DND-41 (cell line): ENCODE measurements around the gene CTCF.

Experiments used
- ATAC-seq: fragments of 200-7000 bp; cut with Tn5 transposase; 3 replicates; pipeline ENCODE4 v1.9.1; 2021; ENCODE audit warnings: low read depth; ENCODE audit not compliant: insufficient read depth
- DNase-seq: peaks from one replicate; pipeline ENCODE4 v3.0.0-alpha.2; 2020
- H2AFZ ChIP-seq: 2 replicates; pipeline ENCODE4 v1.6.0; 2012; ENCODE audit warnings: low read depth, low read length
- H3K27ac ChIP-seq: 2 replicates; pipeline ENCODE4 v1.5.1; 2012; ENCODE audit warnings: low read length, inconsistent platforms
- H3K27me3 ChIP-seq: fragments of 200-600 bp; sonication (generic); 2 replicates; pipeline ENCODE4 v1.6.0; 2012; ENCODE audit warnings: low read length, mild to moderate bottlenecking, inconsistent platforms; ENCODE audit not compliant: insufficient read depth, poor library complexity
- H3K36me3 ChIP-seq: 2 replicates; pipeline ENCODE4 v1.5.1; 2012; ENCODE audit warnings: low read length, inconsistent platforms; ENCODE audit not compliant: insufficient read depth
- H3K4me1 ChIP-seq: 2 replicates; pipeline ENCODE4 v1.5.1; 2012; ENCODE audit warnings: mild to moderate bottlenecking, low read length; ENCODE audit not compliant: insufficient read depth
- H3K4me2 ChIP-seq: 2 replicates; pipeline ENCODE4 v1.6.0; 2012; ENCODE audit warnings: mild to moderate bottlenecking, moderate library complexity, low read length, inconsistent platforms; ENCODE audit not compliant: insufficient read depth
- H3K4me3 ChIP-seq, 2 experiments: fragments of 200-600 bp in 1 of 2; shearing (Covaris generic) in 1 of 2; 2 replicates each; pipeline ENCODE4 v1.5.1; 2012 to 2016; ENCODE audit warnings: inconsistent platforms in 2 of 2, low read length in 2 of 2, mild to moderate bottlenecking in 2 of 2, low read depth in 1 of 2, moderate library complexity in 1 of 2
- H3K79me2 ChIP-seq: 2 replicates; pipeline ENCODE4 v1.6.0; 2012; ENCODE audit warnings: low read length, inconsistent platforms; ENCODE audit not compliant: insufficient read depth
- H3K9ac ChIP-seq: 2 replicates; pipeline ENCODE4 v1.6.0; 2012; ENCODE audit warnings: low read depth, mild to moderate bottlenecking, inconsistent platforms, low read length, moderate library complexity
- H3K9me3 ChIP-seq: 2 replicates; pipeline ENCODE4 v1.5.1; 2012; ENCODE audit warnings: low read length, moderate library complexity, mild to moderate bottlenecking, inconsistent platforms; ENCODE audit not compliant: insufficient read depth, severe bottlenecking
- H4K20me1 ChIP-seq: 2 replicates; pipeline ENCODE4 v1.6.0; 2012; ENCODE audit warnings: low read length; ENCODE audit not compliant: insufficient read depth
- CTCF ChIP-seq: IDR thresholded peaks from 2 replicates; pipeline ENCODE4 v1.5.1; 2012; ENCODE audit warnings: borderline replicate concordance, low read length, moderate library complexity, mild to moderate bottlenecking; ENCODE audit not compliant: poor library complexity, severe bottlenecking; ENCODE audit errors: extremely low read depth
- EZH2 ChIP-seq: IDR thresholded peaks from 3 replicates; pipeline ENCODE4 v1.6.1; 2012; ENCODE audit warnings: borderline replicate concordance, low read depth, mild to moderate bottlenecking, moderate library complexity, low read length, inconsistent platforms; ENCODE audit not compliant: severe bottlenecking

Gene CTCF

DNA sequence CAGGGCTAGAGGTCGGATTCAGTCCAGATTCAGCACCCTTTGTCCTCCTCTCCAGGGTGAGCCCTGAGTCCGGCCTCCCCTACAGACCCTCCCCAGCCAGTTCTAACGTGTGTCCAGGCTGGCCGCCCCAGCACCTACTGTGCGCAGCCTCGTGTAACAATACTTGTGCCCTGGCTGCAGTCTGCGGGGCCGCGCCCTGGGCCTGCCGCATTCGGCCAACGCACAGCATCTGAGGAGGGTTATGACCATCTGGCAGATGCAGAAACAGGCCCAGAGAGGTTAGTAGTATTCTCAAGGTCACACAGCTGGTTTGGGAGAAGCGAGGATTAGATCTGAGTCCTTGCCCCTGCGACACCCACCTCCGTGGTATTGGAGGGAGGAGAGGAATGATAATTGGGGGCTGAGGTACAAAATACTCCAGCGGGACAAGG, 32.7 kb upstream of the CTCF start:
- Histone ChIP-seq H3K4me3 (peak overlapping the region; percentile 52 to 67; a peak in 3 of 4 replicates), H3K27ac (peak overlapping the region; percentile 58; the same call in 1 of the 2 replicates)
- ATAC-seq = no peak

GRCh38 chr16:67530013-67530939, 32.0 kb upstream of the CTCF start:
- no peak for ATAC-seq
- peaks cover 36% of the 10 kb centered on the region for H3K4me1 ChIP-seq
- TF ChIP-seq EZH2 (no peak), CTCF (no peak)

More for the DNA sequence above, 32.7 kb upstream of the CTCF start:
- DNase-seq = no peak
- H3K4me2 ChIP-seq = peak overlapping the region; percentile 90
- H3K4me1 ChIP-seq = peaks cover 36% of the 10 kb centered on the region
- peak overlapping the region; percentile 78 for H3K9ac ChIP-seq
- H3K27me3 ChIP-seq = no peaks in the 10 kb centered on the region
- H4K20me1 ChIP-seq = peaks cover 12% of the 10 kb centered on the region; the same call in 1 of the 2 replicates
- TF ChIP-seq CTCF (no peak), EZH2 (no peak)
- peak overlapping the region; percentile 77; the same call in 1 of the 2 replicates for H2AFZ ChIP-seq
- H3K9me3 ChIP-seq = no peaks in the 10 kb centered on the region
- H3K79me2 ChIP-seq = peaks cover 12% of the 10 kb centered on the region
- H3K36me3 ChIP-seq = no peaks in the 10 kb centered on the region

GRCh38 chr16:67531247-67531646, 31.1 kb upstream of the CTCF start:
- Histone ChIP-seq H4K20me1 (peaks cover 23% of the 10 kb centered on the region), H3K79me2 (peaks cover 18% of the 10 kb centered on the region), H3K36me3 (no peaks in the 10 kb centered on the region), H3K4me3 (no peak overlapping the region), H3K9ac (no peak overlapping the region), H3K27ac (no peak overlapping the region), H3K4me1 (peaks cover 36% of the 10 kb centered on the region), H3K4me2 (no peak overlapping the region), H3K9me3 (no peaks in the 10 kb centered on the region), H3K27me3 (no peaks in the 10 kb centered on the region), H2AFZ (no peak overlapping the region)
- TF ChIP-seq CTCF = no peak
- no peak for TF ChIP-seq EZH2
- ATAC-seq = no peak
- DNase-seq = no peak

More at GRCh38 chr16:67530013-67530939, 32.0 kb upstream of the CTCF start:
- peaks cover 14% of the 10 kb centered on the region for H3K79me2 ChIP-seq
- no peak overlapping the region for H2AFZ ChIP-seq
- DNase-seq = no peak
- H3K9ac ChIP-seq = peak overlapping the region; percentile 78; the same call in 1 of the 2 replicates
- peaks cover 15% of the 10 kb centered on the region for H4K20me1 ChIP-seq
- H3K27ac ChIP-seq = no peak overlapping the region
- no peaks in the 10 kb centered on the region for H3K27me3 ChIP-seq
- H3K4me2 ChIP-seq = peak overlapping the region; percentile 90
- H3K9me3 ChIP-seq = no peaks in the 10 kb centered on the region
- H3K36me3 ChIP-seq = no peaks in the 10 kb centered on the region
- peak overlapping the region in 1 of 2 experiments; percentile 67; a peak in 2 of 4 replicates for H3K4me3 ChIP-seq
